GM18505 (cell line): Measurements from ENCODE around the gene FEV.
A peak's percentile ranks its signal among the peaks of the same experiment; 100 is the strongest.

Experiments used
- ATAC-seq: cut with Tn5 transposase; IDR thresholded peaks from one replicate; pipeline ENCODE4 v1.9.1; 2021; ENCODE audit not compliant: unreplicated experiment
- POLR2A ChIP-seq: IDR thresholded peaks from 4 replicates; pipeline ENCODE4 v1.6.1; 2011; ENCODE audit warnings: borderline replicate concordance; ENCODE audit not compliant: insufficient read depth, insufficient read length; ENCODE audit errors: extremely low read depth

Gene FEV

DNA sequence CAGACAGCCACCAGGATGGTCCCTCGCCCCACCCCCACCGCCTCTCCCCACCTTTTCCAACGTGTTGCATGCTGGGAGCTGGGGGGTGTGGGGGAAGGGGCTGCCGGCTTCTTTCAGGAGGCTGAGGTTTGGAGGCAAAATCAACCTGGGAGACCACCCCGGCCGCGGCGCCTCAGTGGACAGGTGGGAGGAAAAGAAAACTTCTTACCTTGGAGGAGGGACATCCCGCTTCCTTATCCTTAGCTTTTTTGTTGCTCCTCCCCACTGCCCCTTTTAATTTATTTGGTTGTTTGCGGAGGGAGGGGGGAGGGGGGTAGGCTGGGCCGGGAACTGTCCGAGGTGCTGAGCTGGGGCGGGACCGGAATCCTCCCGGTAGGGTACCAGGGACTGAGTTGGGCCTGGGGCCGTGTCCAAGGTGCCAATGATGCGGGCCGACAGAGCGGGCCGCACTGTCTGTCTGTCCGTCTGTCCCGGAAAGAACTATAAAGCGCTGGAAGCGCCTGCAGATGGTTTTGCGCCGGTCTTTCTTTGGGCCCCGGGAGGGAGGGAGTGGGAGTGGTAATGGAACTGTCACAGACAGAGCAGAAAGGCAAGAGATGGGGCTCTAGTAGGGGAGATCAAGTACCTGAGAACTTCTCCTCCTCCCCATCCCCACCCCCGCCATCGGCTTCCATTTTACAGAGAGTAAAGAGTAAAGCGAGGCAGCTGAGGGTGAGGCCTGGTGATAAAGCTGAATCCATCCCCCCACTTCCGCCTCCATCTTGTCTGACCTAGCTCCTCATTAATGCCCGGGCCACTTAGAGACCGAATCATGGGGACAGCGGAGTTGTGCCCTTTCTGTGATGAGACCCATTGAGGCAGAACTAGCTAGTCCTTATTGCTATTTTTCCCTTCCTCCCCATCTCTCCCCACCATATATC, 23.1 kb downstream of the FEV start:
- no peak for TF ChIP-seq POLR2A
- no peak for ATAC-seq

DNA sequence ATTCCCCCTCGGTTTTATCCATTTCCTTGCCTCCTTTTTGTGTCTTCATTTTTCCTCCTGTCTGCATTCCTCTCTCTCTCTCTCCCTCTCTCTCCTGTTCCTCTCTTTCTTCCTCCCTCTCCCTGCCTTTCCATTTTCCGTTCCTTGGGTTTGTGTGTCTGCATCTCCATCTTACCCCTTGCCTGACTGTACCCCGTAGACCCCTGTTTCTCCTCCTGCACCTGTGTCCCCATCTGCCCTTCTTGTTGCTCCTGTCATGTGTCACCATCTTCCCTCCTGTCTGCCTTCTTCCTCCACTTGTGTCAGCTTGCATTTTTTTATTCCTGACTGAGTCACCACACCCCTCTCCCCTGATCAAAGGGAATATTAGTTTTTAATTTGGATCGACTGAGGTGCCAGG, 23.8 kb downstream of the FEV start:
- no peak for TF ChIP-seq POLR2A
- no peak for ATAC-seq

DNA sequence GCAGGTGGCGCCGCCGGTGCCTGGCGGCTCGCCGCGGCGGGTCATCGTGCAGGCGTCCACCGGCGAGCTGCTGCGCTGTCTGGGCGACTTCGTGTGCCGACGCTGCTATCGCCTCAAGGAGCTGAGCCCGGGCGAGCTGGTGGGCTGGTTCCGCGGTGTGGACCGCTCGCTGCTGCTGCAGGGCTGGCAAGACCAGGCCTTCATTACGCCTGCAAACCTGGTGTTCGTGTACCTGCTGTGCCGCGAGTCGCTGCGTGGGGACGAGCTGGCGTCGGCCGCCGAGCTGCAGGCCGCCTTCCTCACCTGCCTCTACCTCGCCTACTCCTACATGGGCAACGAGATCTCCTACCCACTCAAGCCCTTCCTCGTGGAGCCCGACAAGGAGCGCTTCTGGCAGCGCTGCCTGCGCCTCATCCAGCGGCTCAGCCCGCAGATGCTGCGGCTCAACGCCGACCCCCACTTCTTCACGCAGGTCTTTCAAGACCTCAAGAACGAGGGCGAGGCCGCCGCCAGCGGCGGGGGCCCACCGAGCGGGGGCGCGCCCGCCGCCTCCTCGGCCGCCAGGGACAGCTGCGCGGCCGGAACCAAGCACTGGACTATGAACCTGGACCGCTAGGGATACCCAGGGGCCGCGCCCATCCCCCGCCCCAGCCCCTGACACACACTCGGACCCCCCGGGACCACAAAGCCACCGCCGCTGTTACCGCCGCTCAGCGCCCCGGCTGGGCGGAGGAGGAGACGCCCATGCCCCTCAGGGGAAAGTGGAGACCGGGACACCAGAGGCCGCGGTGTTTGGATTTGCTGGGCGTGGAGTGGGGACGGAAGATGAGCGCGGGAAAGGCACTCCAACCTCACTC, 24.4 kb downstream of the FEV start:
- TF ChIP-seq POLR2A: no peak
- ATAC-seq: no peak

- no peak for ATAC-seq
- no peak for TF ChIP-seq POLR2A
These were observed 25.1 kb downstream of the FEV start for GRCh38 chr2:218959761-218960308.

DNA sequence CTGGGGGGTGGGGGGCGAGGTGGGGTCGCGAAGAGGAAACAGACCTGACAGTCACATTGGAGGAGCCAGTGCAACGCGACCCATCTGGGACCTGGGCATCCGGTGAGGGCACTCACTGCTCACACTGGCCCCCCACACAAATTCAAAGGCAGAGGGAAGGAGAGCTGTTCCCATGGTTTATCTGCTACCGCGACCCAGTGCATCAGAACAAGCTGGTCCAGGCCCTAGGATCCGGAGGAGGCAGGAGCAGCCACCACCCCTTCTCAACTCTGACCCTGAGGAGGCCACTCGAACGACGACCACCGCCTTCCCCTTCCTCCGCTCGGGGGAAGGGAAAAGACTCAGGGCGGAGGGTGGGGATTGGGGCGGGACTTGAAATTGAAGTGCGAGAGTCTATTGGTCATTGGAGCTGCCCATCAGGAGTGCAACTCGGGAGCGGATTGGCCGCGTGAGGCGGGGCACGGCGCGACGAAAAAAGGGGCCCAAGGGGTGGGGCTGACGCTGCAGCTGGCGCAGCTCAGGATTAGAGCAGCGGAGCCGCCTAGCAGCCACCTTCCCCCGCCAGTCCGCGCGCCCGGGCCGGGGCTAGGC, 25.7 kb downstream of the FEV start, which contains the start of gene CDK5R2:
Gene CDK5R2, plus strand, starts transcription at position 526 of the 591 bp plus-strand sequence. CDS start 155 bp downstream, outside the sequence.
- TF ChIP-seq POLR2A: no peak

GRCh38 chr2:218958276-218958675, 26.7 kb downstream of the FEV start:
- no peak for TF ChIP-seq POLR2A
- no peak for ATAC-seq

More for the DNA sequence above, 25.7 kb downstream of the FEV start, which contains the start of gene CDK5R2:
- ATAC-seq: peak; percentile 96

DNA sequence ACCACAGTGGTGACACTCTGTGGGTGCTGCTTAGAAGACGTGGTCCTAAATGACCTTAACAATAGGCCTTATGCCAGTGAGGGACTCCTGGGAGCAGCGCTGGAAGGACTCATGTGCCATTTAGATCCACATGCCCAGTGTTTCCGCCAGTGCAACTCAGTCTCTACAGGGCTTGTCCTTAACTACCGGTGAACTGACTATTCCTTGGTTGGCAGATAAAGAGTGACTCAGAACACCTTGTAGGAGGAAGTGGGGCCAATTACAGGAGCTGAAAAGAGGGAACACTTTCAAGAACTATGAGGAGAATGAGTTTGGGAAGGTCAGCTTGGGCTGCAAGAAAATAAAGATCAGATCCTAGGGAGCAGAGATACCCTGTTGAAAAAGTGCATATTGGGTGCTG, 27.3 kb downstream of the FEV start:
- ATAC-seq: no peak
- TF ChIP-seq POLR2A: no peak

DNA sequence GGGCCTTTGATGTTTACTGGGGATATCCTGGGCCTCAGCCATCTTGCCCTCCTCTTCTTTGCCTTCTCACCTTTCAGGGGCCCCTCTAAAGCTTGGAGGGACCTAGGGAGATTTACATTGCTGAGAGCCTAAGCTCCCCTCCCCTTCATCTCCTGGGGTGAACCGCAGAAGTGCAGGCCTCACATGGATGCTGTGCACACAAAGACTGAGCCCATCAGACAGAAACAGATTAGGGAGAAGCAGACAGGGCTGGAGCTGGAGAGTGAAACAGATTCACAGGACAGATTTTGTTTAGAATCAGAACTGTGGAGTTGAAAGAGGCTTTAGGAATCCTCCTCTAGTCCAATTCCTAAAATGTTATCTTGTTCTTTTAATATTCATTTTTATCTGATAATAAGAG, 28.9 kb downstream of the FEV start:
- TF ChIP-seq POLR2A: no peak
- ATAC-seq: no peak

DNA sequence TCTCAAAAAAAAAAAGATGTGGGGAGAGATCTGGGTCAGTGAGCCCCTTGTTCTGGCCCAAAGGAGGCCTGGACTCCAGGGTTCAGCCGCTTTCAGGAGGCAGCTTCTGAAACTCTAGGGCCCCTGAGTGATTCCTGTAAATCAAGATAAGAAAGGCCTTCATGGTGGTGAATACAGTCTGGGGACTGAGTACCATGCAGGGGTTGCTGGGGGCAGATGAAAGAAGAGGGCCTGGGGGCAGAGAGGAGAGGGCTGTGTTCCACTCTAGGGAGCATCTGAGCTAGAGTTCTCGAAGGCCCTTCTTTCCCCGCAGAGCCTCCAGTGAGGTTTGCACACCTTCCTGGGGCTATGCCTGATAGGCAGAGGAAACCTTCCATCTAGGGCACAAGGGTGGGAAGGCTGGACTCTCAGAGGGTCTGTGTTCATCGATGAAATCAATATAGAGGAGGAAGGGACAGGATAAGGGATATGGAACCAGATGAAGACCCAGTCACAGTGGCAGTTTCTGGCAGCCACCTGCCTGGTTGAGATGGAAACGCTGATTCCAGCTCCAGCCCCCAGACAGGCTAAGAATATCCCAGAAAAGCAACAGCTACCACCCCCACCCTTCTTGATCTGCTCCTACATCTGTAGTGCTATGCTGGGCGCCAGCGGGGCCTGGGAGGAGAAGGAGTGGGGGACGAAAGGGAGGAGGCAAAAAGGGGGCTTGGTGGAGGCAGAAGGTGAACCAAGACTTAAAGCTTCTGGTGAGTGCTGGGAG, 30.3 kb downstream of the FEV start:
- ATAC-seq: no peak
- TF ChIP-seq POLR2A: no peak

GRCh38 chr2:218953366-218953954, 31.5 kb downstream of the FEV start:
- no peak for ATAC-seq
- no peak for TF ChIP-seq POLR2A

DNA sequence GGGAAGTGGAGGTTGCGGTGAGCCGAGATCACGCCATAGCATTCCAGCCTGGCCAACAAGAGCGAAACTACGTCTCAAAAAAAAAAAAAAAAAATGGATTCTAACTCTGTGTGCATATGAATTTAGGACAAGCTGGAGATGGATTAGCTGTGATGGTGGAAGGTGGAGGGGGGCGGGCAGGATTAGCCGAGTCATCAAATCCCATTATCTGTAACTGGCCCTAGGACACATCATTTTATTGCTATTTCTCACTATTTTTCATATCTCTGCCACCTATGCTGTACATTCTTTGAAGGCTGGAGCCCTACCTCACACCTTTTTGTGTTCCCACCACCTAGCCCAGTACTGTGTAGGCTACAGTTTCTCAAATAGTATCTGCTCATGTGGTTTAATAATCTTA, 32.8 kb downstream of the FEV start:
- TF ChIP-seq POLR2A: no peak
- no peak for ATAC-seq

GRCh38 chr2:218946621-218947020, 38.4 kb downstream of the FEV start:
- TF ChIP-seq POLR2A: no peak
- ATAC-seq: no peak
